Measurements from ENCODE around the gene MACROD2. TPM values are rescaled to one million over a fixed set of nuclear protein-coding genes. Genes with fewer than 3 reads are reported as not detected.

The MACROD2 gene
- polyA plus RNA-seq, 1 donor from 2014 or later = 23.2 TPM

GRCh38 chr20:15774926-15775325, 1779.6 kb downstream of the MACROD2 start:
- no peaks in the 10 kb centered on the region for H4K20me1 ChIP-seq (ENCODE audit: insufficient read depth)
- no peaks in the 10 kb centered on the region for H3K79me2 ChIP-seq (replicated peaks; ENCODE audit: insufficient read depth, low read length)
- TF ChIP-seq MXI1 (conservative IDR thresholded peaks at IDR 0.05; ENCODE audit: poor library complexity, severe bottlenecking) (no peak), EZH2 (IDR thresholded peaks at IDR 0.05; ENCODE audit: borderline replicate concordance, insufficient read depth, low read length, poor library complexity, severe bottlenecking) (no peak), EP300 (conservative IDR thresholded peaks at IDR 0.05; ENCODE audit: poor library complexity, severe bottlenecking) (no peak), SMC3 (conservative IDR thresholded peaks at IDR 0.05; ENCODE audit: poor library complexity) (no peak), TAF1 (IDR thresholded peaks at IDR 0.05; ENCODE audit: low read depth) (no peak), REST (IDR thresholded peaks at IDR 0.05; ENCODE audit: borderline replicate concordance) (no peak), RAD21 (conservative IDR thresholded peaks at IDR 0.05) (no peak), CTCF (IDR thresholded peaks at IDR 0.05; ENCODE audit: poor library complexity, severe bottlenecking) (no peak), POLR2AphosphoS5 (IDR thresholded peaks at IDR 0.05) (no peak)
- H3K4me2 ChIP-seq (ENCODE audit: low read length) = no peak overlapping the region
- no peaks in the 10 kb centered on the region for H3K9me3 ChIP-seq (ENCODE audit: low read length)
- no peaks in the 10 kb centered on the region for H3F3A ChIP-seq (ENCODE audit: insufficient read depth, low read length, poor library complexity, severe bottlenecking)
- H3K36me3 ChIP-seq (ENCODE audit: insufficient read depth, low read length) = no peaks in the 10 kb centered on the region
- H3K27ac ChIP-seq (ENCODE audit: low read length) = no peak overlapping the region
- H3K27me3 ChIP-seq (ENCODE audit: insufficient read depth, low read depth, low read length) = no peaks in the 10 kb centered on the region
- H3K9me2 ChIP-seq (ENCODE audit: insufficient read depth, low read length) = no peaks in the 10 kb centered on the region
- no peak overlapping the region for H3K4me3 ChIP-seq (ENCODE audit: low read length)
- no peak overlapping the region for H2AFZ ChIP-seq (ENCODE audit: low read depth, low read length)
- no peak overlapping the region for H3K9ac ChIP-seq (ENCODE audit: low read length)

- H4K20me1 ChIP-seq (ENCODE audit: insufficient read depth) = no peaks in the 10 kb centered on the region
- no peak overlapping the region for H3K4me2 ChIP-seq (ENCODE audit: low read length)
Measured at GRCh38 chr20:15776770-15777466, 1781.6 kb downstream of the MACROD2 start.

More at GRCh38 chr20:15776770-15777466, 1781.6 kb downstream of the MACROD2 start:
- Histone ChIP-seq H3F3A (ENCODE audit: insufficient read depth, low read length, poor library complexity, severe bottlenecking) (no peaks in the 10 kb centered on the region), H3K9me2 (ENCODE audit: insufficient read depth, low read length) (no peaks in the 10 kb centered on the region), H3K9me3 (ENCODE audit: low read length) (no peaks in the 10 kb centered on the region), H3K4me3 (ENCODE audit: low read length) (no peak overlapping the region), H3K27me3 (ENCODE audit: insufficient read depth, low read depth, low read length) (no peaks in the 10 kb centered on the region), H2AFZ (ENCODE audit: low read depth, low read length) (no peak overlapping the region), H3K27ac (ENCODE audit: low read length) (no peak overlapping the region), H3K79me2 (replicated peaks; ENCODE audit: insufficient read depth, low read length) (no peaks in the 10 kb centered on the region), H3K36me3 (ENCODE audit: insufficient read depth, low read length) (no peaks in the 10 kb centered on the region), H3K9ac (ENCODE audit: low read length) (no peak overlapping the region)
- TF ChIP-seq POLR2AphosphoS5 (IDR thresholded peaks at IDR 0.05) (no peak), EZH2 (IDR thresholded peaks at IDR 0.05; ENCODE audit: borderline replicate concordance, insufficient read depth, low read length, poor library complexity, severe bottlenecking) (no peak), REST (IDR thresholded peaks at IDR 0.05; ENCODE audit: borderline replicate concordance) (no peak), RAD21 (conservative IDR thresholded peaks at IDR 0.05) (no peak), CTCF (IDR thresholded peaks at IDR 0.05; ENCODE audit: poor library complexity, severe bottlenecking) (no peak), SMC3 (conservative IDR thresholded peaks at IDR 0.05; ENCODE audit: poor library complexity) (no peak), TAF1 (IDR thresholded peaks at IDR 0.05; ENCODE audit: low read depth) (no peak), EP300 (conservative IDR thresholded peaks at IDR 0.05; ENCODE audit: poor library complexity, severe bottlenecking) (no peak), MXI1 (conservative IDR thresholded peaks at IDR 0.05; ENCODE audit: poor library complexity, severe bottlenecking) (no peak)
